ENCODE measurements around the gene ING1.
"Not testable (repeated sequence)": the region's sequence is repeated elsewhere in the genome, so short reads cannot be mapped to it uniquely, and the experiment has no call there.

ING1 gene

GRCh38 chr13:110716247-110716515 is 2.7 kb downstream of the ING1 start:
- Histone ChIP-seq H3K9me3 (ENCODE audit: control insufficient read depth, insufficient read depth, low read length) (no peaks in the 10 kb centered on the region), H3K36me3 (ENCODE audit: insufficient read depth, low read length) (peaks cover 5% of the 10 kb centered on the region; the same call in 1 of the 2 replicates), H3K4me1 (ENCODE audit: insufficient read depth, low read length) (no peaks in the 10 kb centered on the region; the same call in 1 of the 2 replicates), H3K9ac (ENCODE audit: low read depth, low read length) (peak overlapping the region; percentile 75)

DNA sequence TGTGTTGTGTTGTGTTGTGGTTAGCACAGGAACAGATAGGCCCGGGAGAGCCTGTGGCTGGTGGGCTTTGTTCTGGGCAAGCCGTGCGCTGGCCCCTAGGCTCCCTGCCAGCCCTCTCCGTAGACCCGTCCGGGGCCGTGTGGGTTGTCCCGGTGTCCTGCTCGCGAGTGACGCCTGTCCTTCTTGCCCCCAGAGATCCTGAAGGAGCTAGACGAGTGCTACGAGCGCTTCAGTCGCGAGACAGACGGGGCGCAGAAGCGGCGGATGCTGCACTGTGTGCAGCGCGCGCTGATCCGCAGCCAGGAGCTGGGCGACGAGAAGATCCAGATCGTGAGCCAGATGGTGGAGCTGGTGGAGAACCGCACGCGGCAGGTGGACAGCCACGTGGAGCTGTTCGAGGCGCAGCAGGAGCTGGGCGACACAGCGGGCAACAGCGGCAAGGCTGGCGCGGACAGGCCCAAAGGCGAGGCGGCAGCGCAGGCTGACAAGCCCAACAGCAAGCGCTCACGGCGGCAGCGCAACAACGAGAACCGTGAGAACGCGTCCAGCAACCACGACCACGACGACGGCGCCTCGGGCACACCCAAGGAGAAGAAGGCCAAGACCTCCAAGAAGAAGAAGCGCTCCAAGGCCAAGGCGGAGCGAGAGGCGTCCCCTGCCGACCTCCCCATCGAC is 5.7 kb downstream of the ING1 start:
- H3K9ac ChIP-seq (ENCODE audit: low read depth, low read length), result no peak overlapping the region
- H3K36me3 ChIP-seq (ENCODE audit: insufficient read depth, low read length), result peaks cover 5% of the 10 kb centered on the region; the same call in 1 of the 2 replicates
- H3K9me3 ChIP-seq (ENCODE audit: control insufficient read depth, insufficient read depth, low read length), result no peaks in the 10 kb centered on the region
- no peaks in the 10 kb centered on the region; the same call in 1 of the 2 replicates for H3K4me1 ChIP-seq (ENCODE audit: insufficient read depth, low read length)

DNA sequence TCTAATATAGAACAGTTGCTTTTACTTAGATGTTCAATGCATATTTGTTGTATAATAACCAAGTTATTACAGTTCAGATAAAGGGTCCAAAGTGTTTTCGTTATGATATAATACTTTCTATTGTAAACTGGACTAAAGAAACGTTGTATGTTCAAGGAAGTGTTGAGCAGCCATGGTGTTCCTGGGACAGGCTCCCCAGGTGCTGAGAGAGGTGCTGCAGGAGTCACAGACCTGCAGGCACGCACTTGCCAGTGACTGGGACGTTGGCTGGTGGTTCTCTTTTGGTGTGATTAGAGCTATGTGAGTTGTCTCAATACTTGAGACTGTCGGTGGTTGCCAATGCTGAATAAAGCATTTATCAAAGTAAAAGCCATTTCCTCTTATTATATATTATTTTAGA is 9.5 kb downstream of the ING1 start:
- H3K9ac ChIP-seq (ENCODE audit: low read depth, low read length), result no peak overlapping the region
- H3K9me3 ChIP-seq (ENCODE audit: control insufficient read depth, insufficient read depth, low read length), result no peaks in the 10 kb centered on the region
- no peaks in the 10 kb centered on the region; the same call in 1 of the 2 replicates for H3K4me1 ChIP-seq (ENCODE audit: insufficient read depth, low read length)
- peaks cover 5% of the 10 kb centered on the region; the same call in 1 of the 2 replicates for H3K36me3 ChIP-seq (ENCODE audit: insufficient read depth, low read length)

DNA sequence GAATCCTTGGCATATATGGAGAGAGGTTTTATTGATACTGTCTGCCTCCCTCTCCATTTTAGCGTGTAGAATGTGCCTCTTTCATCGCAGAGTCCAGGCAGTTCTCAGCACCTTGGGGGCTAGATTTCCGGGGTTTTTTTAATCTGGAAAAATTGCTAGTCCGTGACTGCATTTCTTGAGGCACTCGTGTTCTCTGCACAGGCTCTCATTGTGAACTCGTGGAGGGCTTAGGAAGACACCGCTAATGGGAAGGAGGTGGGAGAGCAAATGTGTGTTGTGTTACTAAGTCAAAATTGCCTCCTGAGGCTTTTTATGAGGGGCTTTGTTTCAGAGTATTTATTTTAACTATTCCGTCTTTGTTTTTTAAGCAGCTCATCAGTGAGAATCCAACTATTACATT is 10.1 kb downstream of the ING1 start:
- no peaks in the 10 kb centered on the region; the same call in 1 of the 2 replicates for H3K4me1 ChIP-seq (ENCODE audit: insufficient read depth, low read length)
- no peaks in the 10 kb centered on the region for H3K9me3 ChIP-seq (ENCODE audit: control insufficient read depth, insufficient read depth, low read length)
- H3K36me3 ChIP-seq (ENCODE audit: insufficient read depth, low read length), result peaks cover 5% of the 10 kb centered on the region; the same call in 1 of the 2 replicates
- no peak overlapping the region for H3K9ac ChIP-seq (ENCODE audit: low read depth, low read length)

- not testable (repeated sequence) for H3K4me1 ChIP-seq (ENCODE audit: insufficient read depth, low read length); H3K9ac ChIP-seq (ENCODE audit: low read depth, low read length); H3K9me3 ChIP-seq (ENCODE audit: control insufficient read depth, insufficient read depth, low read length); H3K36me3 ChIP-seq (ENCODE audit: insufficient read depth, low read length)
Observed at GRCh38 chr13:110726153-110726552, 12.7 kb downstream of the ING1 start.

DNA sequence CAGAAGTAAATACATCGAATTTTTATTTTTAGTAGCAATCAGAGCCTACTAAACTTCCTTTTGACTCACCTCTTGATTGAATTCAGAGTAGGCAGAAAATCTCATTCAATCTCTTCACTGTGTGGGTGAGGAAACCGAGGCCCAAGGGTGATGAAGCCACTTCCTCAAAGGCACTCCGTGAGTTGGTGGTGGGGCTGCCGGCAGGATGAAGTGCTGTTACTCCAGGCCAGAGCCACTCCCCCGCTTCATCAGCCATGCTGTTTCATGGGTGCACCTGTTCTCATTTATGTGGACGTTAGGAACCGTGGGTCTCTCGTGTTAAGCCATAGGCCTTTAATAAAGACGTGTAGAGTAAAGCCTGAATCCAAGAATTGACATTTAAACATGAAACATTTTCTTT is 13.2 kb downstream of the ING1 start:
- Histone ChIP-seq H3K9me3 (ENCODE audit: control insufficient read depth, insufficient read depth, low read length) (no peaks in the 10 kb centered on the region), H3K36me3 (ENCODE audit: insufficient read depth, low read length) (no peaks in the 10 kb centered on the region), H3K4me1 (ENCODE audit: insufficient read depth, low read length) (no peaks in the 10 kb centered on the region; the same call in 1 of the 2 replicates), H3K9ac (ENCODE audit: low read depth, low read length) (no peak overlapping the region)

GRCh38 chr13:110731072-110731471 is 17.6 kb downstream of the ING1 start:
- Histone ChIP-seq H3K9ac (ENCODE audit: low read depth, low read length) (no peak overlapping the region), H3K36me3 (ENCODE audit: insufficient read depth, low read length) (no peaks in the 10 kb centered on the region), H3K9me3 (ENCODE audit: control insufficient read depth, insufficient read depth, low read length) (peaks cover 2% of the 10 kb centered on the region; the same call in 1 of the 2 replicates), H3K4me1 (ENCODE audit: insufficient read depth, low read length) (no peaks in the 10 kb centered on the region)

- Histone ChIP-seq H3K36me3 (ENCODE audit: insufficient read depth, low read length) (no peaks in the 10 kb centered on the region), H3K4me1 (ENCODE audit: insufficient read depth, low read length) (no peaks in the 10 kb centered on the region), H3K9me3 (ENCODE audit: control insufficient read depth, insufficient read depth, low read length) (peaks cover 10% of the 10 kb centered on the region), H3K9ac (ENCODE audit: low read depth, low read length) (no peak overlapping the region)
Observed at GRCh38 chr13:110734561-110734960, 21.1 kb downstream of the ING1 start.

DNA sequence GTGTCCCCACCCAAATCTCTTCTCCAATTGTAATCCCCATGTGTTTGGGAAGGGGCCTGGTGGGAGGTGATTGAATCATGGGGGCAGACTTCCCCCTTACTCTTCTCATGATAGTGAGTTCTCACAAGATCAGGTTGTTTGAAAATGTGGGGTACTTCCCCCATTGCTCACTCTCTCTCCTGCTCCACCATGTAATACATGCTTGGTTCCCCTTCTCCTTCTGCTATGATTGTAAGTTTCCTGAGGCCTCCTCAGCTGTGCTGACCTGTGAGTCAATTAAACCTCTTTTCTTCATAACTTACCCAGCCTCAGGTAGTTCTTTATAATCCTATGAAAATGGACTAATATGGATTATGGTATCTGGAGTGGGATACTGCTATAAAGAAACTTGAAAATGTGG is 24.1 kb downstream of the ING1 start:
- no peaks in the 10 kb centered on the region for H3K36me3 ChIP-seq (ENCODE audit: insufficient read depth, low read length)
- H3K9me3 ChIP-seq (ENCODE audit: control insufficient read depth, insufficient read depth, low read length), result peaks cover 12% of the 10 kb centered on the region
- no peaks in the 10 kb centered on the region for H3K4me1 ChIP-seq (ENCODE audit: insufficient read depth, low read length)
- no peak overlapping the region for H3K9ac ChIP-seq (ENCODE audit: low read depth, low read length)

- no peaks in the 10 kb centered on the region for H3K36me3 ChIP-seq (ENCODE audit: insufficient read depth, low read length)
- no peaks in the 10 kb centered on the region for H3K4me1 ChIP-seq (ENCODE audit: insufficient read depth, low read length)
- peaks cover 9% of the 10 kb centered on the region for H3K9me3 ChIP-seq (ENCODE audit: control insufficient read depth, insufficient read depth, low read length)
- H3K9ac ChIP-seq (ENCODE audit: low read depth, low read length), result no peak overlapping the region
Observed at GRCh38 chr13:110743687-110744086, 30.2 kb downstream of the ING1 start.

- peaks cover 10% of the 10 kb centered on the region for H3K9me3 ChIP-seq (ENCODE audit: control insufficient read depth, insufficient read depth, low read length)
- H3K36me3 ChIP-seq (ENCODE audit: insufficient read depth, low read length), result no peaks in the 10 kb centered on the region
- H3K4me1 ChIP-seq (ENCODE audit: insufficient read depth, low read length), result no peaks in the 10 kb centered on the region
- no peak overlapping the region for H3K9ac ChIP-seq (ENCODE audit: low read depth, low read length)
Observed at GRCh38 chr13:110746438-110746837, 32.9 kb downstream of the ING1 start.

- Histone ChIP-seq H3K36me3 (ENCODE audit: insufficient read depth, low read length) (no peaks in the 10 kb centered on the region), H3K9ac (ENCODE audit: low read depth, low read length) (no peak overlapping the region), H3K4me1 (ENCODE audit: insufficient read depth, low read length) (no peaks in the 10 kb centered on the region), H3K9me3 (ENCODE audit: control insufficient read depth, insufficient read depth, low read length) (peaks cover 4% of the 10 kb centered on the region)
Observed at GRCh38 chr13:110748271-110748670, 34.8 kb downstream of the ING1 start.

GRCh38 chr13:110756219-110756631 is 42.7 kb downstream of the ING1 start:
- Histone ChIP-seq H3K4me1 (ENCODE audit: insufficient read depth, low read length) (peaks cover 9% of the 10 kb centered on the region), H3K36me3 (ENCODE audit: insufficient read depth, low read length) (no peaks in the 10 kb centered on the region)

GRCh38 chr13:110757296-110757695 is 43.8 kb downstream of the ING1 start:
- H3K4me1 ChIP-seq (ENCODE audit: insufficient read depth, low read length), result peaks cover 9% of the 10 kb centered on the region
- no peaks in the 10 kb centered on the region for H3K36me3 ChIP-seq (ENCODE audit: insufficient read depth, low read length)
- H3K9ac ChIP-seq (ENCODE audit: low read depth, low read length), result no peak overlapping the region
- peaks cover 5% of the 10 kb centered on the region; the same call in 1 of the 2 replicates for H3K9me3 ChIP-seq (ENCODE audit: control insufficient read depth, insufficient read depth, low read length)

More at GRCh38 chr13:110756219-110756631, 42.7 kb downstream of the ING1 start:
- peaks cover 5% of the 10 kb centered on the region; the same call in 1 of the 2 replicates for H3K9me3 ChIP-seq (ENCODE audit: control insufficient read depth, insufficient read depth, low read length)
- no peak overlapping the region for H3K9ac ChIP-seq (ENCODE audit: low read depth, low read length)

DNA sequence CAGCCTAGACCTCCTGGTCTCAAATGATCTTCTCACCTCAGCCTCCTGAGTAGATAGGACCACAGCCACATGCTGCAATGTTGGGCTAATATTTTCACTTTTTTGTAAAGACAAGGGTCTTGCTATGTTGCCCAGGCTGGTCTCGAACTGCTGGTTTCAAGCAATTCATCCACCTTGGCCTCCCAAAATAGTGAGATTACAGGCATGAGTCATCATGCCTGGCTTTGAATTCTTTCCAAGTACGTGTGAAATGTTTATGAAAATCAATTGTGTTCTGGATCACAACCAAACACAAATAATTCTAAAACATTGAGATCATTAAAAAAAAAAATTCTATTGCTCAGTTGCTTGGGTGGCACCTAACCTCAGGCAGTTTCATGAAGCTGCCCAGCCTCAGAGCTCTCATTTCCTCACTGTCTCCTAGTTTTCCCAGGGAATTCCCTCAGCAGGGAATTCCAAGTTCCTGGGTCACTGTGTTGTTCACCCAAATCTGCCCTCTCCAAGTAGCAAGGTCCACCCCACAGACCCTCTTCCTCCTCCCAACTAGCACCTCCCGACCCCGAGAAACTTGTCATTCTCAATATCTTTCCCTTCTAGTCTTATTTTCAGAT is 44.8 kb downstream of the ING1 start:
- no peaks in the 10 kb centered on the region for H3K36me3 ChIP-seq (ENCODE audit: insufficient read depth, low read length)
- peaks cover 3% of the 10 kb centered on the region; the same call in 1 of the 2 replicates for H3K9me3 ChIP-seq (ENCODE audit: control insufficient read depth, insufficient read depth, low read length)
- H3K4me1 ChIP-seq (ENCODE audit: insufficient read depth, low read length), result peaks cover 9% of the 10 kb centered on the region
- H3K9ac ChIP-seq (ENCODE audit: low read depth, low read length), result no peak overlapping the region

All from ES-I3 (cell line).